K562 (cell line): Measurements from ENCODE around the gene EN1. TPM values are rescaled to one million over a fixed set of nuclear protein-coding genes. Genes with fewer than 3 reads are reported as not detected.

Experiments
- NCOR1 ChIP-seq: fragments of 450-650 bp; IDR thresholded peaks from 2 replicates; pipeline ENCODE4 v1.6.1; 2016; ENCODE audit warnings: mild to moderate bottlenecking, moderate library complexity
- REST ChIP-seq, 2 experiments: fragments of 450-650 bp; formaldehyde crosslinking in 1 of 2; IDR thresholded peaks; 2 replicates each; pipeline versions ENCODE4 v1.4.0 to v1.6.1; 2014 to 2020; ENCODE audit warnings: mild to moderate bottlenecking in 2 of 2, borderline replicate concordance in 1 of 2, low read depth in 1 of 2
- ZNF23 ChIP-seq: fragments of 250-450 bp; sonication (Bioruptor Pico); IDR thresholded peaks from 2 replicates; pipeline ENCODE4 v1.4.0; 2020; ENCODE audit warnings: mild to moderate bottlenecking
- polyA plus RNA-seq, 8 experiments: library from polyadenylated mRNA; depleted of rRNA in 4 of 8; stranded (reverse) in 5 of 8; unstranded in 3 of 8; fragments of >200 nt; fragmentation: Nextera tagmentation in 2 of 8; fragmentation: Illumina TruSeq in 1 of 8; extraction: Ambion mirVana in 2 of 8; extraction: Trizol in 1 of 8; gene quantifications; 2 replicates each; pipeline versions ENCODE4 v1.2.1 to v1.2.3, GENCODE V29; 2011 to 2014; ENCODE audit warnings: inconsistent platforms in 1 of 8, missing spikeins in 1 of 8
- total RNA-seq, 7 experiments: library from RNA; depleted of rRNA in 6 of 7; stranded (reverse); fragments of >200 nt in 6 of 7; fragmentation: Illumina TruSeq in 2 of 7; extraction: Trizol in 2 of 7; gene quantifications; 2 replicates each; pipeline versions ENCODE4 v1.2.1 to v1.2.3, GENCODE V29; 2011 to 2021; ENCODE audit warnings: low replicate concordance in 1 of 7

EN1 gene
- total and polyA plus RNA-seq, 9 of the 15 experiments (the other 6 are each of a cell fraction or from before 2014, with no cell fraction given) = 0.06 to 2.0 (median 0.51) TPM

GRCh38 chr2:118843483-118844132, 3.8 kb downstream of the EN1 start (continued):
- TF ChIP-seq REST (IDR thresholded peaks at IDR 0.05; ENCODE audit: borderline replicate concordance) (no peak), REST (CRISPR knock-in tag; IDR thresholded peaks at IDR 0.05; ENCODE audit: low read depth) (no peak), NCOR1 (no peak), ZNF23 (CRISPR knock-in tag) (no peak)
